ENCODE measurements around the gene VPS13D.

GRCh38 chr1:12508849-12509248, 279.0 kb downstream of the VPS13D start:
- TF ChIP-seq, protein P1, sequence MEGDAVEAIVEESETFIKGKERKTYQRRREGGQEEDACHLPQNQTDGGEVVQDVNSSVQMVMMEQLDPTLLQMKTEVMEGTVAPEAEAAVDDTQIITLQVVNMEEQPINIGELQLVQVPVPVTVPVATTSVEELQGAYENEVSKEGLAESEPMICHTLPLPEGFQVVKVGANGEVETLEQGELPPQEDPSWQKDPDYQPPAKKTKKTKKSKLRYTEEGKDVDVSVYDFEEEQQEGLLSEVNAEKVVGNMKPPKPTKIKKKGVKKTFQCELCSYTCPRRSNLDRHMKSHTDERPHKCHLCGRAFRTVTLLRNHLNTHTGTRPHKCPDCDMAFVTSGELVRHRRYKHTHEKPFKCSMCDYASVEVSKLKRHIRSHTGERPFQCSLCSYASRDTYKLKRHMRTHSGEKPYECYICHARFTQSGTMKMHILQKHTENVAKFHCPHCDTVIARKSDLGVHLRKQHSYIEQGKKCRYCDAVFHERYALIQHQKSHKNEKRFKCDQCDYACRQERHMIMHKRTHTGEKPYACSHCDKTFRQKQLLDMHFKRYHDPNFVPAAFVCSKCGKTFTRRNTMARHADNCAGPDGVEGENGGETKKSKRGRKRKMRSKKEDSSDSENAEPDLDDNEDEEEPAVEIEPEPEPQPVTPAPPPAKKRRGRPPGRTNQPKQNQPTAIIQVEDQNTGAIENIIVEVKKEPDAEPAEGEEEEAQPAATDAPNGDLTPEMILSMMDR (conservative IDR thresholded peaks at IDR 0.05; ENCODE audit: low read depth, low read length) = no peak
- TF ChIP-seq RAD21 (IDR thresholded peaks at IDR 0.05; ENCODE audit: low read length) (no peak), FOS (IDR thresholded peaks at IDR 0.05; ENCODE audit: low read depth, low read length) (no peak), BHLHE40 (IDR thresholded peaks at IDR 0.05; ENCODE audit: low read depth, low read length) (no peak), POLR2A (IDR thresholded peaks at IDR 0.05; ENCODE audit: low read depth, low read length) (no peak), MXI1 (IDR thresholded peaks at IDR 0.05; ENCODE audit: borderline replicate concordance, low read depth, low read length) (no peak), CEBPB (IDR thresholded peaks at IDR 0.05; ENCODE audit: low read depth, low read length) (no peak), SMC3 (IDR thresholded peaks at IDR 0.05; ENCODE audit: low read depth, low read length) (no peak), MAZ (IDR thresholded peaks at IDR 0.05; ENCODE audit: borderline replicate concordance, low read depth, low read length) (no peak), RCOR1 (IDR thresholded peaks at IDR 0.05; ENCODE audit: insufficient replicate concordance, low read length) (no peak), RFX5 (IDR thresholded peaks at IDR 0.05; ENCODE audit: low read depth, low read length) (no peak)
- TF ChIP-seq, protein P2, sequence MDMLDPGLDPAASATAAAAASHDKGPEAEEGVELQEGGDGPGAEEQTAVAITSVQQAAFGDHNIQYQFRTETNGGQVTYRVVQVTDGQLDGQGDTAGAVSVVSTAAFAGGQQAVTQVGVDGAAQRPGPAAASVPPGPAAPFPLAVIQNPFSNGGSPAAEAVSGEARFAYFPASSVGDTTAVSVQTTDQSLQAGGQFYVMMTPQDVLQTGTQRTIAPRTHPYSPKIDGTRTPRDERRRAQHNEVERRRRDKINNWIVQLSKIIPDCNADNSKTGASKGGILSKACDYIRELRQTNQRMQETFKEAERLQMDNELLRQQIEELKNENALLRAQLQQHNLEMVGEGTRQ (IDR thresholded peaks at IDR 0.05; ENCODE audit: low read depth, low read length) = no peak
